Naive thymus-derived CD4-positive, alpha-beta T cell (primary cell): ENCODE measurements around the gene ATP5PO. TPM values are rescaled to one million over a fixed set of nuclear protein-coding genes. Genes with fewer than 3 reads are reported as not detected.

ENCODE experiments used
- ATAC-seq: fragments of 150-1000 bp; cut with Tn5 transposase; 2 replicates; pipeline ENCODE4 v1.10.0; 2021; ENCODE audit warnings: mild to moderate bottlenecking, moderate library complexity
- CTCF ChIA-PET: fragments of 350-600 bp; sonication (Branson Sonifier 250); formaldehyde crosslinking; loops from one replicate; lab custom pipeline; 2021; ENCODE audit warnings: antibody characterized with exemption; lab: Charles Lee
- POLR2A ChIA-PET: fragments of 350-600 bp; sonication (Branson Sonifier 250); formaldehyde crosslinking; loops from one replicate; lab custom pipeline; 2021; ENCODE audit warnings: antibody characterized with exemption, inconsistent platforms; lab: Charles Lee
- DNase-seq, 9 donors: peaks; one replicate each; pipeline versions ENCODE4 v3.0.0 to v3.0.0-alpha.2; 2020 to 2022; ENCODE audit warnings: mixed read lengths in 1 of 9
- H3K27ac ChIP-seq: one replicate; pipeline ENCODE4 v1.7.0; 2013; ENCODE audit warnings: mild to moderate bottlenecking, low read depth, low read length, moderate library complexity
- H3K27me3 ChIP-seq, 2 donors: one replicate each; pipeline ENCODE4 v1.7.0; 2013; ENCODE audit warnings: low read length in 2 of 2, mild to moderate bottlenecking in 2 of 2, moderate library complexity in 2 of 2; ENCODE audit not compliant: control insufficient read depth in 2 of 2, insufficient read depth in 2 of 2
- H3K36me3 ChIP-seq, 3 experiments: 1 replicate in 2 of 3; 2 replicates in 1 of 3; pipeline ENCODE4 v1.7.0; 2013; ENCODE audit warnings: low read length in 3 of 3, mild to moderate bottlenecking in 3 of 3, moderate library complexity in 1 of 3; ENCODE audit not compliant: insufficient read depth in 3 of 3, control insufficient read depth in 2 of 3
- H3K4me1 ChIP-seq, 2 donors: one replicate each; pipeline ENCODE4 v1.7.0; 2013; ENCODE audit warnings: low read length in 2 of 2, mild to moderate bottlenecking in 2 of 2, moderate library complexity in 1 of 2; ENCODE audit not compliant: control insufficient read depth in 2 of 2, insufficient read depth in 2 of 2
- H3K4me3 ChIP-seq: 2 replicates; pipeline ENCODE4 v1.7.0; 2013; ENCODE audit warnings: mild to moderate bottlenecking, low read length
- H3K9me3 ChIP-seq, 3 experiments: 1 replicate in 2 of 3; 2 replicates in 1 of 3; pipeline ENCODE4 v1.7.0; 2013; ENCODE audit warnings: low read length in 3 of 3; ENCODE audit not compliant: control insufficient read depth in 2 of 3
- H3K27ac Mint-ChIP-seq, 9 donors: one replicate each; pipeline ENCODE4 v1.8.0; 2020 to 2022; ENCODE audit warnings: mixed read lengths in 9 of 9, mild to moderate bottlenecking in 8 of 9, moderate library complexity in 5 of 9, inconsistent platforms in 2 of 9
- H3K27me3 Mint-ChIP-seq, 5 donors: one replicate each; pipeline ENCODE4 v1.8.0; 2021 to 2022; ENCODE audit warnings: mixed read lengths in 5 of 5, mild to moderate bottlenecking in 1 of 5
- H3K36me3 Mint-ChIP-seq, 5 donors: one replicate each; pipeline ENCODE4 v1.8.0; 2020 to 2022; ENCODE audit warnings: mixed read lengths in 5 of 5, mild to moderate bottlenecking in 3 of 5, inconsistent platforms in 1 of 5
- H3K4me1 Mint-ChIP-seq, 7 donors: one replicate each; pipeline ENCODE4 v1.8.0; 2020 to 2022; ENCODE audit warnings: mixed read lengths in 7 of 7, mild to moderate bottlenecking in 3 of 7, inconsistent platforms in 1 of 7
- H3K4me3 Mint-ChIP-seq, 10 donors: one replicate each; pipeline ENCODE4 v1.8.0; 2020 to 2022; ENCODE audit warnings: mild to moderate bottlenecking in 10 of 10, mixed read lengths in 10 of 10, moderate library complexity in 6 of 10, inconsistent platforms in 2 of 10
- H3K9me3 Mint-ChIP-seq, 11 donors: one replicate each; pipeline ENCODE4 v1.8.0; 2020 to 2022; ENCODE audit warnings: mixed read lengths in 11 of 11, mild to moderate bottlenecking in 4 of 11, inconsistent platforms in 1 of 11, moderate library complexity in 1 of 11
- intact Hi-C, 2 donors: fragments of 100-400 bp; cut with micrococcal nuclease; formaldehyde crosslinking; loops; one replicate each; pipeline ENCODE4 v1.15.1; 2023
- polyA plus RNA-seq, 2 donors: library from polyadenylated mRNA; unstranded; fragments of 300-500 nt; fragmentation: Illumina TruSeq; gene quantifications; one replicate each; pipeline ENCODE4 v1.2.3, GENCODE V29; 2021
- total RNA-seq, 6 experiments: library from RNA in 5 of 6; stranded (reverse) in 5 of 6; gene quantifications; 1 replicate in 5 of 6; 2 replicates in 1 of 6; pipeline ENCODE4 v1.2.3 and lab custom pipeline; 2021 to 2026

Gene ATP5PO, protein sequence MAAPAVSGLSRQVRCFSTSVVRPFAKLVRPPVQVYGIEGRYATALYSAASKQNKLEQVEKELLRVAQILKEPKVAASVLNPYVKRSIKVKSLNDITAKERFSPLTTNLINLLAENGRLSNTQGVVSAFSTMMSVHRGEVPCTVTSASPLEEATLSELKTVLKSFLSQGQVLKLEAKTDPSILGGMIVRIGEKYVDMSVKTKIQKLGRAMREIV
- 100 to 1,000 TPM; 123 to 185 (median 157) TPM for total RNA-seq
- 100 to 1,000 TPM; 366 to 449 TPM for polyA plus RNA-seq
- 16.2 reads per million, percentile 46 among the genes with 10 or more reads in this experiment for total RNA-seq (lab: John Stamatoyannopoulos, UW)

DNA sequence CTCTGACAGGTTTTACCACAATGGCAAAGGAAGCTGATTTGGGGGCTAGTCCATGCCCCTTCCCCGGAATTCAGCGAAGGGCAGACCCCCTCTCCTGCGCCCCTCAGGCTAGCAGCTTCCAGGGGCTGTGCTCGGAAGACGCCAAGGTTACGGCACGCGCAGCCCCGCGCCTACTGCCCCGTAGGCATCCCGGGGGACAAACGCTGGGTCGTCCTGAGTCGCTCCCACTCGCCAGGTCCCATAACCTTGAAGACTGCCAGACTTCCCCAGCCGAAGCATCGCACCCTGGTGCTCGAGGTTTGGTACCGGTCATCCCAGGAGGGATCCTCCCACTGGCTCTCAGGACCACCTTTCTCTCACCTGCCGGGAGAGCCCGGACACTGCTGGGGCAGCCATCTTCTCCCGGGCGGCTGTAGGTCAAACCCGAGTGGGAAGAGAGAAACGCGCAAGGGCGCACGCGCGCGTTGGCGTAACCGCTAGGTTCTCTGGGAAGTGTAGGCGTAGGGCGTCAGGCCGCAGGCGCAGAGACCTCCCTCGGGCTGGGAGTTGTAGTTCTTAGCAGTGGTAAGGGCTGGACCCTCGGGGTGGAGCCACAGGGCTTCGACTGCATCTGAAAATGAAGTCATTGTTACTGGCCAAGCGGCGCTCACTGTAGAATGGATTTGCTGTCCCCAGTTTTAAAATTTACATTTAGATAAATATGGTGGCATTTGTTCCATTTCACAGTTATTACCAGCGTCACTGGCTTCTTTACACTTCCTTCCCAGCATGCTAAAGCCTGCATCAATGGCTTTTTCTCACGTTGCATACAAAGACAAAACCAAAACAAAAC is at the start of gene ATP5PO:
TSS of gene ATP5PO (minus strand) at position 437 of the 832 bp plus-strand sequence. CDS start at position 396, 41 bp downstream.
- Mint-ChIP-seq H3K4me3 (peak within 1 kb of the TSS; percentile 93 to 99 (median 98)), H3K27ac (peak within 1 kb of the TSS; percentile 87 to 98 (median 97)), H3K4me1 (peaks cover 14 to 40% (median 35%) of the 10 kb centered on the region in 7 donors), H3K36me3 (peaks cover 1 to 13% (median 8%) of the 10 kb centered on the region in 5 donors), H3K27me3 (no peaks in the 10 kb centered on the region), H3K9me3 (no peaks in the 10 kb centered on the region)
- intact Hi-C loops: loop anchor here (1.0 to 5.0 kb wide), 8 partner anchors 21 to 717 kb away; partner anchors contain the start of genes RCAN1 (in 2 of the 2), CRYZL1 (in 1 of the 2), GART (in 1 of the 2) and ITSN1 (in 1 of the 2)
- Histone ChIP-seq H3K27me3 (no peaks in the 10 kb centered on the region), H3K9me3 (no peaks in the 10 kb centered on the region), H3K4me1 (peaks cover 11 to 12% of the 10 kb centered on the region in 2 donors), H3K36me3 (peaks cover 0 to 14% (median 2%) of the 10 kb centered on the region in 3 experiments), H3K4me3 (peak within 1 kb of the TSS; percentile 92), H3K27ac (peak within 1 kb of the TSS; percentile 92)
- DNase-seq (peak; percentile 87 to 96 (median 93)), ATAC-seq (peak; percentile 100)
- ChIA-PET CTCF (interaction anchor here (1.0 to 1.4 kb wide), 2 partner anchors 7 to 432 kb away, joined by 3 to 4 read pairs; no protein-coding TSS in a partner anchor), POLR2A (interaction anchor here (0.6 to 0.8 kb wide), 3 partner anchors 8 to 432 kb away, joined by 3 to 4 read pairs (median 3); no protein-coding TSS in a partner anchor)

DNA sequence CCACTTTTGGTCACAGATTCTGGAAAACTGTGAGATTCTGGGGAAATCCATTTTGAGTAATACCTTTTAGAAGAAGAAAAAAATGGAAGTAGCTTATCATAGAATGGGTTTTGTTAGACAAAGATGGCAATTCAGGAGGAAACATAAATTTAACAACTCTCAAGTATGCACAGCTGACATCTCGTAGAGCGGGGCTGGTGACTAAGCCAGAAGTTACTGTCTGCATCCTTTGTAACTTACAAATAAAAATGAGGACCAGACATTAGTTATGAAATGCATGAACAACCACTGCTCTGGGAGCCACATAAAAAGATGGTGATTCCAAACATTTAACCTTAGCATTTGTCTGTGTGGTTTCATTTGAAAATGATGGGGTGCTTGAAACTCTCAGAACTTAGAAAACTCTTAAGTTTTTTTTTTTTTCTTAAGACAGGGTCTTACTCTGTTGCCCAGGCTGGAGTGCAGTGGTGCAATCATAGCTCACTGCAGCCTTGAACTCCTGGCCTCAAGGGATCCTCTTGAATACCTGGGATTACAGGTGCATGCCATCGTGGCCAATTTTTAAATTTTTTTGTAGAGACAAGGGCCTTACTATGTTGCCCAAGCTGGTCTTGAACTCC is 49.2 kb upstream of the ATP5PO start:
- Histone ChIP-seq H3K36me3 (peaks cover 0 to 18% (median 0%) of the 10 kb centered on the region in 3 experiments), H3K27ac (no peak overlapping the region), H3K4me1 (no peaks in the 10 kb centered on the region), H3K4me3 (no peak overlapping the region), H3K9me3 (no peaks in the 10 kb centered on the region), H3K27me3 (no peaks in the 10 kb centered on the region)
- intact Hi-C loops: no loop called here
- DNase-seq: no peak
- Mint-ChIP-seq H3K4me3 (no peak overlapping the region), H3K9me3 (peaks cover 0 to 10% (median 2%) of the 10 kb centered on the region in 11 donors), H3K36me3 (peaks cover 10 to 62% (median 59%) of the 10 kb centered on the region in 5 donors), H3K27ac (peak overlapping the region in 2 of 9 donors; percentile 2 to 6), H3K4me1 (peaks cover 9 to 46% (median 22%) of the 10 kb centered on the region in 7 donors), H3K27me3 (no peaks in the 10 kb centered on the region)
- no peak for ATAC-seq
- POLR2A ChIA-PET: interaction anchor here (0.6 to 1.7 kb wide), 3 partner anchors 16 to 434 kb away, joined by 3 to 7 read pairs (median 7); no protein-coding TSS in a partner anchor
- CTCF ChIA-PET: interaction anchor here (0.6 kb wide), 1 partner anchor 57 kb away, joined by 4 read pairs; no protein-coding TSS in a partner anchor

DNA sequence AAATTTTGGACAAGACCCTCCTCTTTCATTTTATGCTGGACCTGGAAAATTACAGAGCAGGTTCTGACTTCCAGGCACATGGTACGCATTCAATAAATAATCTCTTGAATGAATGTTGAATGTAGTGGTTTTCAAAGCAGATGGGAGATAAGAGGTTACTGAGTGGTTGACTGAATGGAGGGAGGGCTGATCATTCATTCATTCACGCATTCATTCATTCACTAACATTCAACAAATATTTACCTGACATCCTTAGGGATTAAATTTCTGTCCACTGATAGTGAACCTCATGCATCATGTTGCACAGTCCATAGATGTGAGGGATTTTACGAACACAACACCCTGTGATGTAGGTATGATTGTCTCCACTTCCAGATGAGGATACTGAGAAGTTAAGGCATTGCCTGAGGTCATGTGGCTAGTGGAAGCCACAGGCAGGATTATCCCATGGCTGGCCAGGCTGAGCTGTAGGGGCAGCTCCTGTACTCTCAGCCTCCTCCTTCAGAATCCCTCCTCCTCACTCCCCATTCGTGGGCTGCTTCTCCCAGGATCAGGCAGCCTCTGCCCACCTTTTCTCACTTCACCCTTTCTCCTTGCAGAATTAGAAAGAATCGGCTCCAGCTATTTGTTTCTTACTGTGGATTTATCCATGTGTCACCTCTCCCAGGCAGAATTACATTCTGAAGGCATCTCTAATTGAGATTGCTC is 48.4 kb upstream of the ATP5PO start:
- CTCF ChIA-PET: no interaction called here
- peak overlapping the region in 3 of 9 donors; percentile 6 to 60 (median 51) for H3K27ac Mint-ChIP-seq
- DNase-seq: no peak
- no peak overlapping the region for H3K4me3 ChIP-seq
- POLR2A ChIA-PET: interaction anchor here (1.6 to 1.7 kb wide), 2 partner anchors 15 to 27 kb away, joined by 7 read pairs; no protein-coding TSS in a partner anchor
- H3K27ac ChIP-seq: no peak overlapping the region
- H3K27me3 Mint-ChIP-seq: no peaks in the 10 kb centered on the region
- H3K9me3 ChIP-seq: no peaks in the 10 kb centered on the region
- peaks cover 0 to 18% (median 8%) of the 10 kb centered on the region in 11 donors for H3K9me3 Mint-ChIP-seq
- intact Hi-C loops: no loop called here
- H3K27me3 ChIP-seq: no peaks in the 10 kb centered on the region
- no peak for ATAC-seq
- H3K4me1 ChIP-seq: no peaks in the 10 kb centered on the region
- peaks cover 9 to 37% (median 22%) of the 10 kb centered on the region in 7 donors for H3K4me1 Mint-ChIP-seq
- no peak overlapping the region for H3K4me3 Mint-ChIP-seq
- H3K36me3 ChIP-seq: peaks cover 0 to 10% (median 0%) of the 10 kb centered on the region in 3 experiments
- H3K36me3 Mint-ChIP-seq: peaks cover 10 to 60% (median 59%) of the 10 kb centered on the region in 5 donors

DNA sequence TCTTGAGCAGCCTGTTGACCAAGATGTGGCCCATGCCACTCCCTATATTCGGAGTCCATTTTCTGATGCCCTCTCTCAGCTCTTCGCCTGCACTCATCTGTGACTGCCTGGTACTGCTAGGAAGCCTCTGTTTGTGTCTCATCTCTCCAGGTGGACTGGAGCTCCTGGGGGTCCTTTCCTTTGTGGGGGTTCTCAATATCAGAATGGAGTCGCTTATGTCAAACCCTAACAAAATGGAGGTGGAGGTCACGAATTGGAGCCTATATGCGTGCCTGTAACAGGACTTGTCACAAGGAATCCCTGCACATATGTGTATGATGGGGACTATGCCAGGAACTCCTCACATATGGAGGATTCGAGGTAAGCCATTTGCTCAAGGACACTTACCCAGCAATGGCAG is 46.7 kb upstream of the ATP5PO start:
- Mint-ChIP-seq H3K36me3 (peaks cover 12 to 64% (median 59%) of the 10 kb centered on the region in 5 donors), H3K27ac (no peak overlapping the region), H3K4me1 (peaks cover 11 to 37% (median 30%) of the 10 kb centered on the region in 7 donors), H3K4me3 (no peak overlapping the region), H3K9me3 (peaks cover 3 to 32% (median 16%) of the 10 kb centered on the region in 11 donors), H3K27me3 (no peaks in the 10 kb centered on the region)
- H3K4me1 ChIP-seq: no peaks in the 10 kb centered on the region
- H3K27ac ChIP-seq: no peak overlapping the region
- no peak overlapping the region for H3K4me3 ChIP-seq
- peaks cover 0 to 10% (median 0%) of the 10 kb centered on the region in 3 experiments for H3K36me3 ChIP-seq
- intact Hi-C loops: no loop called here
- ChIA-PET CTCF (interaction anchor here (1.2 kb wide), 1 partner anchor 60 kb away, joined by 4 read pairs; no protein-coding TSS in a partner anchor), POLR2A (interaction anchor here (0.8 to 1.5 kb wide), 4 partner anchors 14 to 26 kb away, joined by 3 to 8 read pairs (median 3); no protein-coding TSS in a partner anchor)
- H3K9me3 ChIP-seq: no peaks in the 10 kb centered on the region
- DNase-seq (no peak), ATAC-seq (no peak)
- no peaks in the 10 kb centered on the region for H3K27me3 ChIP-seq

DNA sequence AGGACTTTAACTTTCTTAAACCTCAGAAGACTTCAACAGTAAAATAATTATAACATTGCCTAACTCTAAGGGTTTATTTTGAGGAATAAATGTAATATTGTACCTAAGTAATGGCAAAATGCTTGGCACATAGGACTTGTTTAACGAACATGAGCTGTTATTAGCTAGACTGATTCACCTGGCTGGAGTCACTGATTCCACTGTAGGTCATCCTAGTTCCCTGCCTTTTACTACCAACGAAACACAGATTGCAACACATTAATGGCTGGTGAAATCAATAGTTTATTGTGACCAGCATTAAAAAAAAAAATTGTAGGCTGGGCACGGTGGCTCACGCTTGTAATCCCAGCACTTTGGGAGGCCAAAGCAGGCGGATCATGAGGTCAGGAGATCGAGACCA is 45.5 kb upstream of the ATP5PO start:
- Mint-ChIP-seq H3K9me3 (peaks cover 3 to 32% (median 16%) of the 10 kb centered on the region in 11 donors), H3K27me3 (no peaks in the 10 kb centered on the region), H3K27ac (peak overlapping the region in 1 of 9 donors; percentile 10), H3K36me3 (peaks cover 11 to 64% (median 59%) of the 10 kb centered on the region in 5 donors), H3K4me3 (no peak overlapping the region), H3K4me1 (peaks cover 16 to 47% (median 40%) of the 10 kb centered on the region in 7 donors)
- Histone ChIP-seq H3K36me3 (peaks cover 0 to 10% (median 0%) of the 10 kb centered on the region in 3 experiments), H3K4me1 (no peaks in the 10 kb centered on the region), H3K4me3 (no peak overlapping the region), H3K27ac (no peak overlapping the region), H3K27me3 (no peaks in the 10 kb centered on the region), H3K9me3 (no peaks in the 10 kb centered on the region)
- POLR2A ChIA-PET: interaction anchor here (0.9 to 1.8 kb wide), 2 partner anchors 12 to 25 kb away, joined by 3 to 6 read pairs; no protein-coding TSS in a partner anchor
- ATAC-seq (no peak), DNase-seq (no peak)
- CTCF ChIA-PET: interaction anchor here (0.7 to 1.2 kb wide), 2 partner anchors 61 to 282 kb away, joined by 3 to 4 read pairs; no protein-coding TSS in a partner anchor
- intact Hi-C loops: no loop called here
